WTC11 (cell line): ENCODE measurements around the gene SFTPD.

Source experiments
- CDX4 ChIP-seq: fragments of 250-450 bp; sonication (Bioruptor Pico); IDR thresholded peaks from 2 replicates; pipeline ENCODE4 v1.9.0; 2021; ENCODE audit warnings: moderate library complexity, mild to moderate bottlenecking, inconsistent platforms, borderline replicate concordance
- CREB1 ChIP-seq: sonication (generic); formaldehyde crosslinking; IDR thresholded peaks from 2 replicates; pipeline ENCODE4 v1.8.0; 2023; ENCODE audit warnings: mild to moderate bottlenecking, missing genetic modification reagents
- CTCF ChIP-seq: fragments of 200-600 bp; IDR thresholded peaks from 2 replicates; pipeline ENCODE4 v1.8.0; 2022; ENCODE audit warnings: antibody characterized with exemption
- IRF2 ChIP-seq: sonication (generic); formaldehyde crosslinking; IDR thresholded peaks from 2 replicates; pipeline ENCODE4 v1.8.0; 2022; ENCODE audit warnings: low read depth, missing genetic modification reagents, borderline replicate concordance
- TF ChIP-seq, protein P1 (sequence below): sonication (generic); formaldehyde crosslinking; IDR thresholded peaks from 2 replicates; pipeline ENCODE4 v1.8.0; 2022; ENCODE audit warnings: mild to moderate bottlenecking, missing genetic modification reagents
- TF ChIP-seq, protein P2 (sequence below): sonication (generic); formaldehyde crosslinking; IDR thresholded peaks from 2 replicates; pipeline ENCODE4 v1.8.1; 2023; ENCODE audit warnings: mild to moderate bottlenecking, missing genetic modification reagents, borderline replicate concordance

DNA sequence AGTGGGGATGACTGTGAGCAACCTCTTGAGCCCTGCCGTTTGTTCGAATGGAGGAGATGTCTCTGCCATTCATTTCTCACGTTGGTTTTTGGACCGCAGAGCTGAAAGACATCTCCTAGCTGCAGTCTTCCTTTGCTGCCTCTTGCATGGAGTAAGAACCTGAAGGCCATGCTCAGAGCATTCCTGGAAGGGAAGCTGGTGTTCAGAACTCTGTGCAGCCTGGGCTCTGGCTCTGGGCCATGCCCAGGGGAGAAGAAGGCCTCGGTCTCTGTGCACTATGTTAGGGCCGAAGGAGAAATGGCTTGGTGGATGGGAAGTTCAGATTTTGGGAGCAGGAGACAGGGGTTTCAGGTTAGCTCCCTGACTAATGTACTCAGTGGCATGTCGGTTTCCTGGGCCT, 22.9 kb downstream of the SFTPD start:
- TF ChIP-seq, protein P1, sequence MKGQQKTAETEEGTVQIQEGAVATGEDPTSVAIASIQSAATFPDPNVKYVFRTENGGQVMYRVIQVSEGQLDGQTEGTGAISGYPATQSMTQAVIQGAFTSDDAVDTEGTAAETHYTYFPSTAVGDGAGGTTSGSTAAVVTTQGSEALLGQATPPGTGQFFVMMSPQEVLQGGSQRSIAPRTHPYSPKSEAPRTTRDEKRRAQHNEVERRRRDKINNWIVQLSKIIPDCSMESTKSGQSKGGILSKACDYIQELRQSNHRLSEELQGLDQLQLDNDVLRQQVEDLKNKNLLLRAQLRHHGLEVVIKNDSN (CRISPR knock-in tag): no peak
- no peak for TF ChIP-seq CREB1
- no peak for TF ChIP-seq IRF2 (CRISPR knock-in tag)
- no peak for TF ChIP-seq CTCF
- TF ChIP-seq, protein P2, sequence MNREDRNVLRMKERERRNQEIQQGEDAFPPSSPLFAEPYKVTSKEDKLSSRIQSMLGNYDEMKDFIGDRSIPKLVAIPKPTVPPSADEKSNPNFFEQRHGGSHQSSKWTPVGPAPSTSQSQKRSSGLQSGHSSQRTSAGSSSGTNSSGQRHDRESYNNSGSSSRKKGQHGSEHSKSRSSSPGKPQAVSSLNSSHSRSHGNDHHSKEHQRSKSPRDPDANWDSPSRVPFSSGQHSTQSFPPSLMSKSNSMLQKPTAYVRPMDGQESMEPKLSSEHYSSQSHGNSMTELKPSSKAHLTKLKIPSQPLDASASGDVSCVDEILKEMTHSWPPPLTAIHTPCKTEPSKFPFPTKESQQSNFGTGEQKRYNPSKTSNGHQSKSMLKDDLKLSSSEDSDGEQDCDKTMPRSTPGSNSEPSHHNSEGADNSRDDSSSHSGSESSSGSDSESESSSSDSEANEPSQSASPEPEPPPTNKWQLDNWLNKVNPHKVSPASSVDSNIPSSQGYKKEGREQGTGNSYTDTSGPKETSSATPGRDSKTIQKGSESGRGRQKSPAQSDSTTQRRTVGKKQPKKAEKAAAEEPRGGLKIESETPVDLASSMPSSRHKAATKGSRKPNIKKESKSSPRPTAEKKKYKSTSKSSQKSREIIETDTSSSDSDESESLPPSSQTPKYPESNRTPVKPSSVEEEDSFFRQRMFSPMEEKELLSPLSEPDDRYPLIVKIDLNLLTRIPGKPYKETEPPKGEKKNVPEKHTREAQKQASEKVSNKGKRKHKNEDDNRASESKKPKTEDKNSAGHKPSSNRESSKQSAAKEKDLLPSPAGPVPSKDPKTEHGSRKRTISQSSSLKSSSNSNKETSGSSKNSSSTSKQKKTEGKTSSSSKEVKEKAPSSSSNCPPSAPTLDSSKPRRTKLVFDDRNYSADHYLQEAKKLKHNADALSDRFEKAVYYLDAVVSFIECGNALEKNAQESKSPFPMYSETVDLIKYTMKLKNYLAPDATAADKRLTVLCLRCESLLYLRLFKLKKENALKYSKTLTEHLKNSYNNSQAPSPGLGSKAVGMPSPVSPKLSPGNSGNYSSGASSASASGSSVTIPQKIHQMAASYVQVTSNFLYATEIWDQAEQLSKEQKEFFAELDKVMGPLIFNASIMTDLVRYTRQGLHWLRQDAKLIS (CRISPR knock-in tag): no peak
- no peak for TF ChIP-seq CDX4
